T-helper 9 cell (primary cell): ENCODE measurements around the gene HNRNPH2.

ENCODE experiments used
- DNase-seq: peaks from one replicate; pipeline ENCODE4 v3.0.0-alpha.2; 2020
- total RNA-seq, 2 donors: gene quantifications; one replicate each; lab custom pipeline; 2026; lab: John Stamatoyannopoulos, UW

HNRNPH2 gene, protein sequence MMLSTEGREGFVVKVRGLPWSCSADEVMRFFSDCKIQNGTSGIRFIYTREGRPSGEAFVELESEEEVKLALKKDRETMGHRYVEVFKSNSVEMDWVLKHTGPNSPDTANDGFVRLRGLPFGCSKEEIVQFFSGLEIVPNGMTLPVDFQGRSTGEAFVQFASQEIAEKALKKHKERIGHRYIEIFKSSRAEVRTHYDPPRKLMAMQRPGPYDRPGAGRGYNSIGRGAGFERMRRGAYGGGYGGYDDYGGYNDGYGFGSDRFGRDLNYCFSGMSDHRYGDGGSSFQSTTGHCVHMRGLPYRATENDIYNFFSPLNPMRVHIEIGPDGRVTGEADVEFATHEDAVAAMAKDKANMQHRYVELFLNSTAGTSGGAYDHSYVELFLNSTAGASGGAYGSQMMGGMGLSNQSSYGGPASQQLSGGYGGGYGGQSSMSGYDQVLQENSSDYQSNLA
- 47.8 to 76.2 reads per million in 2 donors for total RNA-seq

DNA sequence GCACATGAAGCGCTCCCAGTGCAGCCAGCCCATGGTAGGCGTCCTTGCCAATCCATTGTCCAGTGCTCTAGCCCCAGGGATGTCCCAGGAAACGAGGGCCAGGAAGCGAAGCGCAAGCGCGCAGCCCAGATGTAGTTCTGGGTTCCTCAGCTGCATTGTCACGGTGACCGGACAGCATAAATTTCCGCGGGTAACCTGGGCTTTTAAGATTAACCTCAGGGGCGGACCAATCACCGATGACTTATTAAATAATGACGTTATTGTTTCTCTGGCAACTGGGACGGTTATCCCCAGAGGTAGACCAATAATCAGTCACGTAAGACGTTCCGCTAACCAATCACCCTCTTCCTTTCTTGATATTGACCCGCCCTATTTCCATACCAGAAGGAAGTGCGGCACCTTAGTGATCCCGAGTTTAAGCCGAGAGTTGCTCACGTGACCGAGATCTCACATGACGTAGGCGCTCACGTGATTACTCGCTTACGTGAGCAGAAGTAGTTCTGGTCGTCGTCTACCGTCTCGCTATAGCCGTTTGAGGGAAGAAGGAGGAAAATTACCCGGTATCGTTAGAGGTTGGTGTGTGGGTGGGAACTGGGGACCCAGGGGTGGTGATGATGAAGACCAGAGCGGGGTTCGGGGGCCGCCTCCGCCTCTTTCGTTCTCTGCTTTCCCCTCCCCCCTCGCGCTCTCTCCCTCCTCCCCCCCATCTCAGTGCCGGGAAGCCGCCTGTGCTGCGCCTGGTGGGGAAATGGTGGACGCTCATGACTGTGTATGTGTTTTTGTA is at the start of gene HNRNPH2, which contains the start of gene GLA:
TSS of gene HNRNPH2 (plus strand) at position 475 of the 784 bp plus-strand sequence. CDS start 3,767 bp downstream, outside the sequence.
TSS of gene GLA (minus strand) at position 178 of the 784 bp plus-strand sequence. CDS start at position 156, 22 bp downstream.
- peak; percentile 73 for DNase-seq

DNA sequence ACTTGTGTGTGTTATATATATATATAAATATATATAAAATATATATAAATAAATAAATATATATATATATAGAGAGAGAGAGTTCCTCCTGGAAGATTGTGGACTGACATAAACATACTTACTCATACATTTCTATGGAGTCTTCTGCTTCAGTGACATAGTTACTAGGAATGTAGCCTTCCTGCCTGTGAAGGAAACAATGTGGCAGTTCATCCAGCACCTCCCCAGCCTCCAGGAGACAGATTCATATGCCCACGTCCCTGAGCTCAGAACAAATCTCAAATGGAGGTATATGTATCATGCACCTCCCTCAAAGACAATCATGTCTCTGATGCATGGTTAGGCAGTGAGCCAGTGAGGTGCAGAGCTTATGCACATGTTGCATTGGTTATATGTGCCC is 48.1 kb upstream of the HNRNPH2 start:
- DNase-seq: no peak

DNA sequence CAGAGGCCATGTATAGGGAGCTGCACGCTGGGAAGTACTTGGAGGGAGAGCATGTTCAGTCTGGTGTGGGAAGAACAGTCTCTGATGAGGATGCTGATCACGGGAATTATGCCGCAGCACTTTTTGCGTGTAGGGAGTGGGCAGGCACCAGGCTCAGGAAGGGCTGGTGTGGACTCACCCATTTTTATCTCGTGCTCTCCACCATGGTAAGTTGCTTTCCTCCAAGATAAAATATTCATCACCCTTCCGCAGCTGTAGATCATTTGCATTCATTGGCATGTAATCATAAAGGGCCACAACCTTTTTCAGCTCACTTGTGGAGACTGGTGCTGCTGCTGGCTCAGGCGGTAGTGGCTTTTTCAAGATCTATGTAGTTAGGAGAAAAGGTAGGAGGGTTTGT is 47.6 kb upstream of the HNRNPH2 start:
- DNase-seq: no peak

DNA sequence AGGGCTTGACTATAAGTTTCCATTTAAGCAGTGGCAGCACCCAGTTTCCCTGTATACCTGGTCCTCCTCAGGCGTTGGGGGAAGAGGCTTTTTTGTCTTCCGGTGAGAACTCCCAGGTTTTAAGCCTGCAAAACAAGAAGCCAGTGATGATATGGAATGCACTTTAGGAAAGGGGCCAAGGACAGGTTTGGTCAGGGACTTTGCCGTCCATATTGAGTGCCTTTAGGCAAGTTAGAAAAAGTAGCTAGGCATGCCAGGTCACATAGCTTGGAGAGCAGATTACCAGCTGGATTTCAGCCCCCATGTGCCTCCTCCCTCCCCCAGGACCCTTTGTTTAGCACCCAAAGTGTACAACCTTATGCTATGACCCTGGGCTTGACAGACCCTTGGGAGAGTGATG is 45.9 kb upstream of the HNRNPH2 start:
- no peak for DNase-seq

DNA sequence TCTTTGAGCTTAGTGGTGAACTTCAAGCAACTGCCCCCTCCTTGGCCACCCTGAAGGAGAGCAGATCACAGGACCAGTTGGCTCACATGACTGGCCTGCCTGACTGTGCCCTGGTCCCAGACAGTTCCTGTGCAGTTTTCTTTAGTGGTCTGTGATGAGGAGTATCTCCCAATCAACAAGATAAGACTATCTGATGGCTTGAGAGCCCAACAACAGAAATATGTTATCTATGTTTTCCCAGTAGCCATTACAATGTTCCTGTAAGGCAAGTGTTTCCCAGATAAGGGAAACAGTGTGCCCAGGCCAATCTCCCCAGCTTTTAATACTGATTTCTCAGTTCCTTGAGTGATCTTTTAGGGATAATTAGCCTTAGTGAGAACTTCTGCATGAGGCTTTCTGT is 45.3 kb upstream of the HNRNPH2 start:
- no peak for DNase-seq

DNA sequence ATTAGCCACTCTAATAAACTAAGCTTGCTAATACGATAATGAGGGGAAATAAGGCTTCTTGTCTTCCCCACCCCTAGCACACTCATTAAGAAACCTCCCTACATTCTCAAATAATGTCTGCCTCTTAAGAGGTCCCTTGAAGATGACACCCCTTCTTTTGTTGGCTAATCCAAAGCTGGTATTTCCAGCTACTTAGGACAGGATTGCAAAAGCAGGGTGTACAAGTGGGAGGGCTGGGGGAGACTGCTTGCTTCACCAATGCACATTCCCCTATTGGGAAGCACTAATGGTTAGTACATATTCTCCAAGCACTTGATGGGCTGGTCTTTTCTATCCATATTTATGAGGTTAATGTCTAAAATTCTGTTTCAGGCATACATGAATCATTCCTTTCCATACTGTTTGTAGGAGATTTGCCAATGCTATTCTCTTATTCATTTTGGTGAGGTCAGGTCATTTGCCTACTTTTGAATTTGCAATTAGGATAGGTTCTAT is 42.7 kb upstream of the HNRNPH2 start:
- no peak for DNase-seq

DNA sequence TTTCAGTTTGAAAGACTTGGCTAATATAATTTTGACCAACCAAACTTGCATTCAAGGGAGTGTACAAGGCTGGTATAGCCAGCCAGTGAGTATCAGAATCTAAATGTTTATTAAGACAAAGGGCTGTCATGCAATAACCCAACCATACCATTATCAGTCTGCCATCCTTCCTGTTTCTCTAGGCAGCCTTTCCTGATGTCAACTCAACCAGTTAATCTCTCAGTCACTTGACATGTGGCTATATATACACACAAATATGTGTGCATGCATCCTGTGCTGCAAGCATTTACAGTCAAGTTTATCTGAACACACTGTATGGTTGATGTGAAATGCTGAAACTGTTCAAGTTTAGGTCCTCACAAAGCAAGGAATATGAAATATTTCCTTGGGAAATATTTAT is 39.2 kb upstream of the HNRNPH2 start:
- no peak for DNase-seq

DNA sequence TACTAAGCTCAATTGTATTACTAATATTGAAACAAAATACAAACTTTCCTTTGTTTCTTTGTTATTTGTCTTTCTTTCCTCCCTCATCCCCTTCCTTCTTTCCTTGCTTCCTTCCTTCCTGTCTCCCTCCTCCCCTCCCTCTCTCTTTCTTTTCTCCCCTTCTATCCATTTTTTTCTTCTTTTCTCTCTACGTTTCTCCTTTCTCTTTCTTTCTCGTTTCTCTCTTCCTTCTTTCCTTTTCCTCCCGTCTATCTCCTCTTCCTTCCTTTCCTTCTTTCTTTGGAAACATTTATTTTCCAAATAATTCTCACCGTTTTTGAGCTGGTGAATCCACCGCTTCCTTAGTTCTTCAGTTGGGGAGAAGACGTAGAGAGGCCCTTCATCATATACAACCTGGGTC is 38.3 kb upstream of the HNRNPH2 start:
- no peak for DNase-seq

DNA sequence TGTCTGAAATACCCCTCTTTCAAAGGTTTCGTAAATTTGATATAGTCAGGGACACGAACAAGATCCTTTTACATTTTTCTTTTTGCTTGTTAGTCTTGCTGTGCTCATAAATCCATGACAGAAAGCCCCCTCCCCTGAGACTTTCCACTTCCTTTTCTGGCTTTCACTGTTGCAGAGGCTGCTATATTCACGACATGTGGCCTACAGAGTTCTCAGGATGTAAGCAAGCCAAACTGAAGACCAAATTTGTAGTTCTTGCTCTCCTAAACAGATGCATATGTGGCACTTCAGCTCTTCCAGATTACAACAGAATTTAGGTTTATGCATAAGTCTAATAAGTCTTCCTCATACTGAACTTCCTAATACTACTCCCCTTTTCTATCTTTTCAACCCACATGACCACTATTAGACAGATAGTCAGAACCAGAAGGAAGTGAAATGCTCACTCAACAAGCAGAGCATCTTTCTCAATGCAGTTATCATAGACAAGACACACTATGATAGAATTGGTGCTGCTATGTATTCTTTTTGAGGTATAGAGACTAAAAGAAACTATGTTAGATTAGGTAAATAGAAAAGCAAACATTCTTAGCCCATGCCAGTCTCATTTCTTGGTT is 37.0 kb upstream of the HNRNPH2 start:
- DNase-seq: no peak

DNA sequence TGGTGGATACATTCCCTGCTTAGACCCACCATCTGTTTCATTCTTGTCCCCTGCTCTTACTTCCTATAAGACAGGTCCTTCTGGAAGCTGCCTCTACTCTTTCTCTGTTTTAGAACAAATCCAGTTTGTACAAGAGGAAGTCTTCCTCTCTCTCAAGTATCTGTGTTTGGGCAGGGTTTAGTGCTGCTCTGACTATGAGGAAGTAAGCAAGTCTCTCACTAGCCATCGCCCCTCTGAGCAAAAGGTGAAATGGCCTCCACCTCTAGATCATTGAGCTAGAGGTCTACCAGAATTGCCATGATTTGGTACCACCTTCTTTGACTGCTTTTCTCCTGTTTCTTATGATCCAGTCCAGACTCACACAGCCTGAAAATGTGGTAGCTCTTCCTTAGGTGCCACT is 30.5 kb upstream of the HNRNPH2 start:
- DNase-seq: no peak

DNA sequence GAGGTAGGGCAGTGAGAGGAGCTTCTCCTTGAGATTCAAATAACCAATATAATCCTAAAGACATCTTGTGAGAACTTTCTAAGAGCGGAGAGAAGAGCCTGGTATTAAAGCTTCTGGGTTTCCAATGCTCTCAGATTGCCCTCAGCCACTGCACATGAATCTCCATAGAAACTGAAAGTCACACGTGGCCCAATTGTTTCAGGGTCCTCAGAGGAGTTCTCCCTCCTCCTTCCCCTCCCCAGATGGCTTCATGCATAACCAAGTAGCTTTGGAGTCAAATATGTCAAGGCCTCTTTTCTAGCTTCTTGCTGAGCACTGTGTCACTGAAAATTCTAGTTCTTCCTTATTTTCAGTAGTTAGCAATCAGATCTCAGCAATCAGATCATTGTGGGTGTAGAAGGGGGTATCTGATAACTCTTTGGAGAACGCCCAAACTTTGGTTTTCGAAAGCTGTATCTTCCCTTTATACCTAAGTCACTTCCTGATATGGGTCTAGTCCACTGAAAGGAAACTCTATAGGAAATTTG is 24.3 kb upstream of the HNRNPH2 start:
- DNase-seq: no peak

DNA sequence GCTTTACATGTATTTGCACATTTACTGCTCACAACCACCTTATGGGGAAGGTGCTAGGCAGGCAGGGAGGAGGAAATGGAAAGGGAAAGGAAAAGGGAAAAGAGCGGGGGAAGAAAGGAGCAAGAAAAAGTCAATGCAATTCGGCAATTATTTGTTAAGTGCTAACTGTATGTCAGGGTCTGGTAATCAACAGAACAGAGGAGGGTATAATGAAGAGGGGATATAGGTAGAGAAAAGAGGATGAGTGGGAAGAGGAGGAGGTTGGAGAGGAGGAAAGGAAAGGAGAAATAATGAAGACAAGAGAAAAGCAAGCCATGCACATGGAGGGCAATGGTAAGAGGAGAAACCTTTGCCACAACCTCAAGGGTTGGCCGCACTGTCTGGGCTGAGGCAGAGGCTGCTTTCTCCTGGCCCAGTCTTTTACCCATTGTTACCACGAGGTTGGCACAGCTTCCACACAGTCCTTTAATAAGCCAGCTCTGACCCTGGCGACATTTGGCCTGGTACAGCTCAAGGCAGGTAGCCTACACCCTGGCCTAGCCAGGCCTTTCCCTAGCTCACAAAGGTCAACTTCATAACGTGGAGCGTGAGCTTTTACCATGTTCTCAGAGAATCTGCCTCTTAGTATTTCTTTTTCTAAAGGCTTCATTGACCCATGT is 22.9 kb upstream of the HNRNPH2 start:
- no peak for DNase-seq

DNA sequence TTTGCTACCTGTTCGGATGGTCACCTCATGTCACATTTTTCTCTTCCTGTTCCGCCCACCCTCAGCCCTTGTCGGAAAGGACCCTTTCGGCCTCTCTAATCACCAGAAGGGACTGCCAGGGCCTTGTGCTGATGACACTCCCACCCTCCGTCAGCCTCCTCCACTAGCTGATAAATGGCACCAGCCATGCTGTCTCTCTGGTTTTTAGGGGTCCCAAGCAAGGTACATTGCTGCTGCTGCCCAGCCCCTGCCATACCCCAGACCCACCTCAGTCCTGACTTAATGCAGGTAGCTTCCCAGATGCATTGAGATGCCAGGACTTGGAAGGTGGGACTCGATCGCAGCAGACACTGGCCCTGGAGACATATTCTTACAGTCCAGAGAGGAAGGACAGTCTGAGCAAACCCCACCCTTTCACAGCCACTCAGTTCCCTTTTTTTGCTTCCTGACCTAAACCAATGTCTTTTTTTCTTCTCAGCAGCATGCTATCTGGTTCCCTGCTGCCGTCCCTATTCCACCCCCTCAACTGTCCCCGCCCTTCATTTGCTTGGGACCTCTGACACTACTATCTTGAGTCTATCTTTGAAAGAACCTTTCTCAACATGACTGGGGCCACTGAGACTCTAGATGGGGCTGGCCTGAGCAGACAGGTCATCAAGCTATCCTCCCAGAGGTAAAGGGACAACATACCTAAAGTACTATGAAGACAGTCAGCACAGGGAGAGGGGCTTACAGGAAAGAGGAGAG is 22.1 kb upstream of the HNRNPH2 start, which contains the start of gene BTK:
TSS of gene BTK (minus strand) at position 397 of the 747 bp plus-strand sequence. CDS start 10,907 bp downstream, outside the sequence.
- no peak for DNase-seq

DNA sequence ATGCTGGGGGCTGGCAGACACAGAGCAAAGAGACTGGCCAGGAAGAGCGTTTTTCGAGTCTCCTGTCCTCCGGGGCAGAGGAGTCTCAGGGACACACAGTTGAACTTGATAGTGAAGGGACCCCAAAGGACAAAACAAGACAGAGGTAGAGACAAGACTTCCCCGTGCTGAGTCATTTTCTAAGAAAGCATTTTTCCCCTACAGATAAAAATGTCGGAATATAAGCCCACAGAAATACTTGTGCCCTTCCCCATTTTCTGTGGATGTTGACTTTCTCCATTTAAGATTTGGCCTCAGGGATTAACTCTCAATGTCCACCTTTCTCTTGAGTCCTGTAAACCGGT is 21.5 kb upstream of the HNRNPH2 start:
- DNase-seq: no peak

DNA sequence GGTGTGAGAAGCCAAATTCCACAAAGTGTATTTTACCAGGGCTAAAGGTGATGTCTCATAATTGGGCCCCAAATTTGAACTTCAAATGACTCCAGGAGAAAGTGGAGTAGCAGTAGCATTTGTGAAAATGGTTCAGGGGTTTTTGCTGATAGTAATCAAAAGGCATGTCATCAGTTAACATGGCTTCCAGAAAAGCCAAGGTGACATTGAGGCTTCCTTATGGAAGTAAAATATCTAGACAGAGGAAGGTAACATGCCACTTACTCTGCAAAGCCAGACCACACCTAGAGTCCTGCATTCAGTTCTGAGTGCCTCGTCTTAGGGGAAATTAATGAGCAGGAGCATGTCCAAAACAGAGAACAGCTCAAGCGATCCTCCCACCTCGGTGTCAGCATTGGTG is 19.4 kb upstream of the HNRNPH2 start:
- no peak for DNase-seq

DNA sequence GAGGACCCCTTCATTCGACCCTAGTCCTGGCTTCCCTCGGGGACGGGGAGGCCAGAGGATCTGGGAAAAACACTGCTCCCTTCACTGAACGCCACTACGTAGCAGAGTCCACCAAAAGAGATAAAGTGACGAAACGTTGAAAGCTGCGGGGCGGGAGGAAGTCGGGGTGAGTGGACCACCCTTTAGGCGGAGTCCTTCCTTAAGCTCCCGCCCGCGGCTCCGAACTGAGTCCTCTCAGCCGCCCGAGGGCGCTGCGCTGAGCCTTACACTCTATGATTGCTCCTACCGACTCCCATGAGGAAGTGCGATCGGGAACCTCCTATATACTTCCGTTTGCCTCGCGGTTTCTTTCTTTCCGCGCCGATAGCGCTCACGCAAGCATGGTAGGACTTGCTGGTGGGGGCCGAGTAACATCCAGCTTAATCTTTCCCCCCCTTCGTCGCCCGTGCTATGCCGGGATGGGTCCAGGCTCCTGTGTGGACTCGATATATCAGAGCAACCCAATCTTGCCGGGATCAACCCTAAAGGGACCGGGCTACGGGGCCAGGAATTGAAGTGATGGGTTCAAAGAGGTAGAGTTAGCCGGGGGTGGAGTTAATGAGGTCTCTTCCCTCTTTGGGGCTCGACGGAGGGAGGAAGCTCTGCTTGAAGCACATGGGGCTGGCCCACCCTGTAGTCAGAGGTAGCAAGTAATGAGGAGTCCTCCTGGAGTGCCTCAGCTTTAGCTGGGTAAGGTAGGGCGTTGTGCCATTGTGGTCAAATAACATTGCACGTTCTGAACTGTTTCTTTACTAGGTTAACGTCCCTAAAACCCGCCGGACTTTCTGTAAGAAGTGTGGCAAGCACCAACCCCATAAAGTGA is 17.1 kb upstream of the HNRNPH2 start, which contains the start of gene RPL36A:
TSS of gene RPL36A (plus strand) at position 348 of the 862 bp plus-strand sequence. CDS start at position 381, 33 bp downstream.
- DNase-seq: peak; percentile 63

DNA sequence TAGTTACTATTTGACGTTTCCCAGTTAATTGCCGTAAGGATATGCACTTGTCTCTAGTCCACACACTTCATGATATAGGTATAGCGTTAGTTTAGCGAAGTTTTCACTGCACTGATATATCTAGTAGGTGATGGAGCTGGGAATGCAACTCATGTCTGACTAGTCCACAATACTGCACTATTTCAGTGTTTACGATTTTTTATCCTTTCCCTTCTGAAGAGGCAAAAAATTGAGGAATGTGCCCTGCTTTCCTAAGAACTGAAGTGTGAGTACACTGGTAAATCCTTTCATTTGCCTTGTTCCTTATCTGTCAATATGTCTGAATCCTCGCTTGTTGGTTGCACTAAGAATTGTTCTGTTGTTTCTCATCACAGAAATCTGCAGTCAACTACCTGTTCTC is 16.2 kb upstream of the HNRNPH2 start:
- no peak for DNase-seq

DNA sequence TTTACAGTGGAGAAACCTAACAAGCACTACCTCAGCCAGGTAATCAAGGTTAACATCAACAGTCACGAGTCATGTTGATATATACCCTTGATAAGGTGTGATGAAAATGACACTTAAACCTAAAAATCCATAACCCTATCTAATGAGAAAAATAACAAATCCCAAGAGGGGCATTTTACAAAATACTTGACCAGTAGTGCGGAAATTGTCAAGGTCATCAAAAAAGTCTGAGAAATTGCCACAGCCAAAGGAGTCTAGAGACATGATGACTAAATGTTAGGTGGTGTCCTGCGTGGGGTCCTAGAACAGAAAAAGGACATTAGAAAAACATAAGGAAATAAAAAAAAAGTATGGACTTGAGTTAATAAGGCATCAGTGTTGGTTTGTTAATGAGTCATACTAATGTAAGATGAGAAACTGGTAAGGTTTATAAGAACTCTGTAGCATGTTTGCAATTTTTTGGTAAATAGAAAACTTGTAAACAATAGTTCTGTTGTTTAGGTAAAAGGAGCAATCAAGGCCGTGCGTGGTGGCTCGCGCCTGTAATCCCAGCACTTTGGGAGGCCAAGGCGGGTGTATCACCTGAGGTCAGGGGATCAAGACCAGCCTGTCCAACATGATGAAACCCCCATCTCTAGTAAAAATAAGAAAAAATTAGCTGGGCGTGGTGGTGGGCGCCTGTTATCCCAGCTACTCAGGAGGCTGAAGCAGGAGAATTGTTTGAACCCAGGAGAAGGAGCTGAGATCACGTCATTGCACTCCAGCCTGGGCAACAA is 14.3 kb upstream of the HNRNPH2 start:
- no peak for DNase-seq

DNA sequence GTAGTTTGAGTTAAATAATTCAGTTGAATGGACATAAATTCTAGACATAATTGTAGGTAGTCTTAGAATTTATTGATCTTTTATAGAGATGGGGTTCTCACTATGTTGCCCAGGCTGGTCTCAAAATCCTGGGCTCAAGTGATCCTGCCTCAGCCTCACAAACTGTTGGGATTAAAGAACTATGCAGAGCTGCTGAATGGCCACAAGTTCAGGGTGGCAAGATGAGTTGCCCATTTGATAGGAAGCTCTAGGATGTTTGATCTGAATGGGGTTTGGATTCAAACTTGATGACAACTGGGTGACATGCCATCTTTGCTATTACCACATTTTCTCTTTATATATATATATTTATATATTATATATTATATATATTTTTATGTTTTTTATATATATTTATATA is 13.7 kb upstream of the HNRNPH2 start:
- DNase-seq: no peak

DNA sequence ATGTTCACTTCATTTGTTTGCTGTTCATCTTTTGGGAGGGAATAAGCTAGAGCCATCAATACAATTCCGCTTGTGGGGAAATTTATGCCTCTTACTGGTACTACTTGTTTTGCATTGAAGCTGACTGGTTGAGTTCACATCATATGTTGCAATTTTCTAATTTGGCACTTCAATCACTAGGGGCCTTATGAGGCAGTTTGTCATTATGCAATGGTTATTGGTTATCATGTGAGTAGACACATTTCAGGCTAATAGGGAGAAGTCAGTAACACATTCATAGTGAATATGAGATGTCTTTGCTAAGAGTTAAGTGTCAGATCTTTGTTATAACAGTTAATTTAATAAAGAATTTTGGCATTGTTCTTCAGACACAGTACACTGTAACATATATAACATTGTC is 12.2 kb upstream of the HNRNPH2 start:
- no peak for DNase-seq
